Colonic mucosa (tissue), 4 donors: ENCODE measurements around the gene HOXB9. TPM values are rescaled to one million over a fixed set of nuclear protein-coding genes. Genes with fewer than 3 reads are reported as not detected.
A peak's percentile ranks its signal among the peaks of the same experiment; 100 is the strongest.

ENCODE experiments used
- DNase-seq: peaks from one replicate; pipeline ENCODE4 v3.0.0-alpha.2; 2020
- H3K27ac ChIP-seq: fragments of 200-600 bp; one replicate; pipeline ENCODE4 v1.8.0; 2021
- H3K27me3 ChIP-seq: fragments of 200-600 bp; one replicate; pipeline ENCODE4 v1.8.0; 2021
- H3K36me3 ChIP-seq: fragments of 200-600 bp; one replicate; pipeline ENCODE4 v1.8.0; 2021
- H3K4me1 ChIP-seq: fragments of 200-600 bp; one replicate; pipeline ENCODE4 v1.8.0; 2021; ENCODE audit warnings: mild to moderate bottlenecking
- H3K4me3 ChIP-seq: fragments of 200-600 bp; one replicate; pipeline ENCODE4 v1.8.0; 2021
- H3K9ac ChIP-seq, 2 donors: one replicate each; pipeline ENCODE4 v1.7.0; 2013; ENCODE audit warnings: control low read depth in 2 of 2, low read depth in 2 of 2, low read length in 2 of 2
- H3K9me3 ChIP-seq: fragments of 200-600 bp; one replicate; pipeline ENCODE4 v1.8.0; 2021
- CTCF ChIP-seq: fragments of 200-600 bp; IDR thresholded peaks from one replicate; pipeline ENCODE4 v1.8.0; 2022; ENCODE audit warnings: antibody characterized with exemption, mild to moderate bottlenecking
- intact Hi-C: fragments of 100-400 bp; cut with DNase I; formaldehyde crosslinking; loops from one replicate; pipeline ENCODE4 v1.14.1; 2022
- total RNA-seq, 2 donors: library from RNA; stranded (reverse); fragmentation: NEBNext Ultra II Directional in 1 of 2; extraction: Animal tissue kit (Norgen Biotek cat#: 25700) in 1 of 2; gene quantifications; one replicate each; pipeline ENCODE4 v1.2.1, GENCODE V29; 2021
- donor health status: healthy.
- donor health status: DM: no; HTN: no; CAD: no.
- donor health status: DM: no; HTN: no; CAD: no.

Gene HOXB9
- total RNA-seq, 2 donors from 2014 or later, result 37.1 to 73.9 TPM

GRCh38 chr17:48609759-48610281, 16.3 kb downstream of the HOXB9 start:
- H3K4me3 ChIP-seq, result peak overlapping the region; percentile 57
- intact Hi-C loops, result no loop called here
- peaks cover 2% of the 10 kb centered on the region for H3K4me1 ChIP-seq
- H3K27me3 ChIP-seq, result peaks cover 8% of the 10 kb centered on the region
- peak overlapping the region; percentile 80 for H3K27ac ChIP-seq
- no peaks in the 10 kb centered on the region for H3K36me3 ChIP-seq
- no peaks in the 10 kb centered on the region for H3K9me3 ChIP-seq
- TF ChIP-seq CTCF, result no peak
- DNase-seq, result no peak
- peak overlapping the region; percentile 75 to 89 for H3K9ac ChIP-seq

GRCh38 chr17:48609033-48609432, 17.1 kb downstream of the HOXB9 start:
- TF ChIP-seq CTCF, result no peak
- Histone ChIP-seq H3K27me3 (peaks cover 5% of the 10 kb centered on the region), H3K36me3 (no peaks in the 10 kb centered on the region), H3K9me3 (no peaks in the 10 kb centered on the region), H3K4me1 (peaks cover 2% of the 10 kb centered on the region), H3K9ac (peak overlapping the region; percentile 6 to 89), H3K27ac (no peak overlapping the region), H3K4me3 (no peak overlapping the region)
- DNase-seq, result no peak
- intact Hi-C loops, result no loop called here

GRCh38 chr17:48608494-48608834, 17.7 kb downstream of the HOXB9 start:
- TF ChIP-seq CTCF, result no peak
- intact Hi-C loops, result no loop called here
- H3K4me1 ChIP-seq, result peaks cover 2% of the 10 kb centered on the region
- no peaks in the 10 kb centered on the region for H3K9me3 ChIP-seq
- H3K9ac ChIP-seq, result peak overlapping the region in 1 of 2 donors; percentile 37
- H3K36me3 ChIP-seq, result no peaks in the 10 kb centered on the region
- H3K27ac ChIP-seq, result no peak overlapping the region
- no peak for DNase-seq
- no peaks in the 10 kb centered on the region for H3K27me3 ChIP-seq
- no peak overlapping the region for H3K4me3 ChIP-seq

- Histone ChIP-seq H3K36me3 (no peaks in the 10 kb centered on the region), H3K27me3 (no peaks in the 10 kb centered on the region), H3K9me3 (no peaks in the 10 kb centered on the region), H3K27ac (no peak overlapping the region), H3K4me1 (peaks cover 2% of the 10 kb centered on the region), H3K9ac (peak overlapping the region in 1 of 2 donors; percentile 60), H3K4me3 (no peak overlapping the region)
- no peak for TF ChIP-seq CTCF
- intact Hi-C loops, result no loop called here
- DNase-seq, result no peak
Observed at GRCh38 chr17:48606892-48607614, 19.1 kb downstream of the HOXB9 start.

GRCh38 chr17:48605991-48606891, 19.9 kb downstream of the HOXB9 start:
- H3K4me3 ChIP-seq, result no peak overlapping the region
- no peak for DNase-seq
- peak overlapping the region in 1 of 2 donors; percentile 72 for H3K9ac ChIP-seq
- H3K9me3 ChIP-seq, result no peaks in the 10 kb centered on the region
- no peak overlapping the region for H3K27ac ChIP-seq
- intact Hi-C loops, result no loop called here
- H3K27me3 ChIP-seq, result no peaks in the 10 kb centered on the region
- TF ChIP-seq CTCF, result no peak
- H3K4me1 ChIP-seq, result peaks cover 2% of the 10 kb centered on the region
- no peaks in the 10 kb centered on the region for H3K36me3 ChIP-seq
